HEK293 (cell line): ENCODE measurements around the gene CORO2B.

Experiments used
- FEZF1 ChIP-seq: fragments of 450-650 bp; formaldehyde crosslinking; IDR thresholded peaks from 2 replicates; pipeline ENCODE4 v1.5.1; 2016; ENCODE audit warnings: missing biosample characterization, missing genetic modification characterization
- GFI1B ChIP-seq: fragments of 450-650 bp; formaldehyde crosslinking; IDR thresholded peaks from 2 replicates; pipeline ENCODE4 v1.5.1; 2016; ENCODE audit warnings: missing biosample characterization, missing genetic modification characterization
- GLI2 ChIP-seq: fragments of 450-650 bp; formaldehyde crosslinking; IDR thresholded peaks from 2 replicates; pipeline ENCODE4; 2017; ENCODE audit warnings: missing biosample characterization, missing genetic modification characterization, low read depth, borderline replicate concordance
- HOXC10 ChIP-seq: sonication (generic); formaldehyde crosslinking; IDR thresholded peaks from 2 replicates; pipeline ENCODE4 v1.8.1; 2023; ENCODE audit warnings: mild to moderate bottlenecking, missing genetic modification reagents
- HOXD13 ChIP-seq: sonication (generic); formaldehyde crosslinking; IDR thresholded peaks from 2 replicates; pipeline ENCODE4 v1.8.0; 2022; ENCODE audit warnings: missing genetic modification reagents, borderline replicate concordance
- MZF1 ChIP-seq: fragments of 450-650 bp; formaldehyde crosslinking; IDR thresholded peaks from 2 replicates; pipeline ENCODE4 v1.5.1; 2017; ENCODE audit warnings: missing biosample characterization, missing genetic modification characterization, borderline replicate concordance
- OVOL3 ChIP-seq: fragments of 450-650 bp; formaldehyde crosslinking; IDR thresholded peaks from 2 replicates; pipeline ENCODE4 v1.5.1; 2016; ENCODE audit warnings: missing biosample characterization, missing genetic modification characterization
- SP2 ChIP-seq: fragments of 450-650 bp; formaldehyde crosslinking; IDR thresholded peaks from 2 replicates; pipeline ENCODE4 v1.5.1; 2016; ENCODE audit warnings: missing biosample characterization, missing genetic modification characterization
- ZBTB17 ChIP-seq: fragments of 450-650 bp; formaldehyde crosslinking; IDR thresholded peaks from 2 replicates; pipeline ENCODE4 v1.5.1; 2016; ENCODE audit warnings: missing biosample characterization, missing genetic modification characterization
- ZFHX2 ChIP-seq: fragments of 450-650 bp; formaldehyde crosslinking; conservative IDR thresholded peaks from 2 replicates; pipeline ENCODE4 v1.5.1; 2016; ENCODE audit warnings: missing biosample characterization, missing genetic modification characterization
- ZNF114 ChIP-seq: fragments of 450-650 bp; formaldehyde crosslinking; IDR thresholded peaks from 2 replicates; pipeline ENCODE4 v1.5.0; 2017; ENCODE audit warnings: missing biosample characterization, missing genetic modification characterization
- ZNF121 ChIP-seq: fragments of 450-650 bp; formaldehyde crosslinking; IDR thresholded peaks from 2 replicates; pipeline ENCODE4 v1.5.1; 2016; ENCODE audit warnings: missing biosample characterization, missing genetic modification characterization
- ZNF148 ChIP-seq: fragments of 450-650 bp; formaldehyde crosslinking; IDR thresholded peaks from 2 replicates; pipeline ENCODE4 v1.5.0; 2017; ENCODE audit warnings: missing biosample characterization, missing genetic modification characterization, borderline replicate concordance
- ZNF16 ChIP-seq: fragments of 450-650 bp; formaldehyde crosslinking; IDR thresholded peaks from 2 replicates; pipeline ENCODE4 v1.5.1; 2016; ENCODE audit warnings: low read depth, missing biosample characterization, missing genetic modification characterization
- ZNF174 ChIP-seq: fragments of 450-650 bp; formaldehyde crosslinking; IDR thresholded peaks from 2 replicates; pipeline ENCODE4 v1.5.0; 2017; ENCODE audit warnings: missing biosample characterization, mild to moderate bottlenecking, missing genetic modification characterization
- ZNF211 ChIP-seq: fragments of 450-650 bp; formaldehyde crosslinking; IDR thresholded peaks from 2 replicates; pipeline ENCODE4 v1.5.1; 2016; ENCODE audit warnings: low read depth, missing biosample characterization, missing genetic modification characterization
- ZNF221 ChIP-seq: fragments of 450-650 bp; formaldehyde crosslinking; IDR thresholded peaks from 2 replicates; pipeline ENCODE4 v1.5.1; 2017; ENCODE audit warnings: missing biosample characterization, missing genetic modification characterization, borderline replicate concordance
- ZNF239 ChIP-seq: fragments of 450-650 bp; formaldehyde crosslinking; IDR thresholded peaks from 2 replicates; pipeline ENCODE4 v1.5.1; 2016; ENCODE audit warnings: missing biosample characterization, missing genetic modification characterization
- ZNF280C ChIP-seq: fragments of 450-650 bp; formaldehyde crosslinking; IDR thresholded peaks from 2 replicates; pipeline ENCODE4 v1.5.1; 2016; ENCODE audit warnings: missing biosample characterization, missing genetic modification characterization
- ZNF311 ChIP-seq: fragments of 450-650 bp; formaldehyde crosslinking; IDR thresholded peaks from 2 replicates; pipeline ENCODE4 v1.5.1; 2017; ENCODE audit warnings: missing biosample characterization, missing genetic modification characterization, borderline replicate concordance
- ZNF341 ChIP-seq: fragments of 450-650 bp; formaldehyde crosslinking; IDR thresholded peaks from 2 replicates; pipeline ENCODE4; 2016; ENCODE audit warnings: low read depth, missing biosample characterization, missing genetic modification characterization
- ZNF391 ChIP-seq: fragments of 450-650 bp; formaldehyde crosslinking; IDR thresholded peaks from 2 replicates; pipeline ENCODE4 v1.5.1; 2016; ENCODE audit warnings: low read depth, missing biosample characterization, missing genetic modification characterization, borderline replicate concordance
- ZNF416 ChIP-seq: fragments of 450-650 bp; formaldehyde crosslinking; IDR thresholded peaks from 2 replicates; pipeline ENCODE4 v1.5.1; 2016; ENCODE audit warnings: missing biosample characterization, missing genetic modification characterization
- ZNF514 ChIP-seq: fragments of 450-650 bp; formaldehyde crosslinking; IDR thresholded peaks from 2 replicates; pipeline ENCODE4 v1.5.1; 2016; ENCODE audit warnings: missing biosample characterization, missing genetic modification characterization
- ZNF530 ChIP-seq: fragments of 450-650 bp; formaldehyde crosslinking; IDR thresholded peaks from 2 replicates; pipeline ENCODE4 v1.5.1; 2016; ENCODE audit warnings: low read depth, missing biosample characterization, missing genetic modification characterization
- ZNF76 ChIP-seq: fragments of 450-650 bp; formaldehyde crosslinking; IDR thresholded peaks from 2 replicates; pipeline ENCODE4; 2016; ENCODE audit warnings: low read depth, missing biosample characterization, missing genetic modification characterization, borderline replicate concordance
- ZNF785 ChIP-seq: fragments of 450-650 bp; formaldehyde crosslinking; IDR thresholded peaks from 2 replicates; pipeline ENCODE4 v1.5.1; 2016; ENCODE audit warnings: missing biosample characterization, missing genetic modification characterization
- ZNF791 ChIP-seq: fragments of 450-650 bp; formaldehyde crosslinking; IDR thresholded peaks from 2 replicates; pipeline ENCODE4 v1.5.1; 2016; ENCODE audit warnings: missing biosample characterization, missing genetic modification characterization
- ZNF830 ChIP-seq: fragments of 450-650 bp; IDR thresholded peaks from 2 replicates; pipeline ENCODE4 v1.5.0; 2018; ENCODE audit warnings: missing biosample characterization, missing genetic modification characterization, low read depth, mild to moderate bottlenecking, moderate library complexity
- ZNF837 ChIP-seq: fragments of 450-650 bp; formaldehyde crosslinking; IDR thresholded peaks from 2 replicates; pipeline ENCODE4 v1.5.1; 2016; ENCODE audit warnings: missing biosample characterization, missing genetic modification characterization
- TF ChIP-seq, protein P1 (sequence below): IDR thresholded peaks from 2 replicates; pipeline ENCODE4 v1.6.1; 2011; ENCODE audit warnings: mild to moderate bottlenecking, low read depth, low read length, borderline replicate concordance
- TF ChIP-seq, protein P2 (sequence below): fragments of 450-650 bp; formaldehyde crosslinking; IDR thresholded peaks from 2 replicates; pipeline ENCODE4; 2016; ENCODE audit warnings: missing biosample characterization, missing genetic modification characterization
- TF ChIP-seq, protein P3 (sequence below): fragments of 450-650 bp; formaldehyde crosslinking; IDR thresholded peaks from 2 replicates; pipeline ENCODE4 v1.5.1; 2016; ENCODE audit warnings: missing biosample characterization, missing genetic modification characterization

Gene CORO2B

DNA sequence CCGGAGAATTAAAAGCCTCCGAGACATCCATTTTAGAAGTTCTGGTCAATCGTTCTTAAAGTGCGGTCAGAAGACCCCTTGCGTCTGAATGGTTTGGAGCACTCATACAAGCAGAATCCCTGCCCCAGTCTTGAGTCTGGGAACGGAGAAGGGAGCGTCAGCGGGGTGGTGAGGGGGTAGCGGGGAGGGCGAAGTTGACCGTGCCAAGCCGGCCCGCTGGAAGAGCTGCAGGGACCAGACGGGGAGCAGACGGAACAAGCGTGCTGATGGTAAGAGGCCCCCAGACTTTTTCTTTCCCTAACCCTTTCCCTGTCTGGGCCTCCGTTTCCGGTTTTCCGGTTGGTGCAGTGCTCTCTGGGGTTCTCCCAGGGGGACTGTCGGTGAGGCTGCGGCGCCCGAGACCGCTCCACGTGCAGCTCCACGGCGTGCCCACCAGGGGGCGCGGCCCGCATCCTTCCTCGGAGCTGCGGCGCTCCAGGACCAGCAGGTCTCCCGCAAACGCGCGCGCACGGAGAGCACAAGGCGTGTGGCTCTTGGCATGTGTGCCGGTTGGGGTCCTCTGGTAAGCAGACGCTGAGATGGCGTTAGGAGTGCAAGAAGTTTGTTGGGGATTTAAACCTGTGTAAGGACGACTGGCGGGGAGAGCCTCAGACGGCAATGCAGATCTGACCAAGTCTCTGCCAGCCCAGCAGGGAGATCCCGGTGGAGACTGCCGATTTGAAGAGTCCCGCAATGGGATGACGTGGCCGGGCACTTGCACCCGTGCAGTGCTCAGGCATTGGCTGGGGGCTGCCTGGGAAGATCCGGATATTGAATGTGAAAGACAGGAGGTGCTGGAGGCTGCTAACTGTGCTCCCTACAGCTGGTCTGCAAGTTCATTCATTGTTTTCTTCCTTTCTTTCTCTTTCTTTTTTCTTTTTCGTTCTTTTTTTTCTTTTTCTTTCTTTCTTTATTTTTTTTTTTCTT lies 19.2 kb upstream of the CORO2B start (continued):
- TF ChIP-seq ZNF221 (tag by site-specific recombination) (no peak), ZNF114 (tag by site-specific recombination) (no peak), ZNF514 (tag by site-specific recombination) (no peak), HOXD13 (CRISPR knock-in tag) (no peak; the same call in 1 of the 2 replicates), ZNF391 (tag by site-specific recombination) (peak; percentile 61; the same call in 1 of the 2 replicates), ZFHX2 (tag by site-specific recombination) (no peak), GLI2 (tag by site-specific recombination) (no peak), ZNF76 (peak; percentile 76), ZNF121 (0 out of 2 replicates have a peak, but pooled peaks have one; percentile 62), FEZF1 (tag by site-specific recombination) (no peak), ZBTB17 (tag by site-specific recombination) (peak; percentile 100), ZNF785 (tag by site-specific recombination) (no peak), GFI1B (tag by site-specific recombination) (no peak), ZNF16 (tag by site-specific recombination) (no peak), ZNF791 (tag by site-specific recombination) (no peak), ZNF837 (tag by site-specific recombination) (no peak), ZNF174 (no peak), ZNF311 (tag by site-specific recombination) (no peak), MZF1 (tag by site-specific recombination) (0 out of 2 replicates have a peak, but pooled peaks have one; percentile 51), ZNF416 (tag by site-specific recombination) (no peak), ZNF341 (peak; percentile 61; the same call in 1 of the 2 replicates), ZNF239 (tag by site-specific recombination) (no peak), ZNF211 (tag by site-specific recombination) (no peak), ZNF280C (tag by site-specific recombination) (no peak), ZNF530 (tag by site-specific recombination) (no peak), ZNF148 (tag by site-specific recombination) (no peak), SP2 (tag by site-specific recombination) (peak; percentile 49), ZNF830 (tag by site-specific recombination) (no peak), HOXC10 (CRISPR knock-in tag) (no peak), OVOL3 (tag by site-specific recombination) (no peak)
- TF ChIP-seq, protein P1, sequence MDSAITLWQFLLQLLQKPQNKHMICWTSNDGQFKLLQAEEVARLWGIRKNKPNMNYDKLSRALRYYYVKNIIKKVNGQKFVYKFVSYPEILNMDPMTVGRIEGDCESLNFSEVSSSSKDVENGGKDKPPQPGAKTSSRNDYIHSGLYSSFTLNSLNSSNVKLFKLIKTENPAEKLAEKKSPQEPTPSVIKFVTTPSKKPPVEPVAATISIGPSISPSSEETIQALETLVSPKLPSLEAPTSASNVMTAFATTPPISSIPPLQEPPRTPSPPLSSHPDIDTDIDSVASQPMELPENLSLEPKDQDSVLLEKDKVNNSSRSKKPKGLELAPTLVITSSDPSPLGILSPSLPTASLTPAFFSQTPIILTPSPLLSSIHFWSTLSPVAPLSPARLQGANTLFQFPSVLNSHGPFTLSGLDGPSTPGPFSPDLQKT = no peak
- TF ChIP-seq, protein P2, sequence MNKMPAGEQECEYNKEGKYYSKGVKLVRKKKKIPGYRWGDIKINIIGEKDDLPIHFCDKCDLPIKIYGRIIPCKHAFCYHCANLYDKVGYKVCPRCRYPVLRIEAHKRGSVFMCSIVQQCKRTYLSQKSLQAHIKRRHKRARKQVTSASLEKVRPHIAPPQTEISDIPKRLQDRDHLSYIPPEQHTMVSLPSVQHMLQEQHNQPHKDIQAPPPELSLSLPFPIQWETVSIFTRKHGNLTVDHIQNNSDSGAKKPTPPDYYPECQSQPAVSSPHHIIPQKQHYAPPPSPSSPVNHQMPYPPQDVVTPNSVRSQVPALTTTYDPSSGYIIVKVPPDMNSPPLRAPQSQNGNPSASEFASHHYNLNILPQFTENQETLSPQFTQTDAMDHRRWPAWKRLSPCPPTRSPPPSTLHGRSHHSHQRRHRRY = no peak
- TF ChIP-seq, protein P3, sequence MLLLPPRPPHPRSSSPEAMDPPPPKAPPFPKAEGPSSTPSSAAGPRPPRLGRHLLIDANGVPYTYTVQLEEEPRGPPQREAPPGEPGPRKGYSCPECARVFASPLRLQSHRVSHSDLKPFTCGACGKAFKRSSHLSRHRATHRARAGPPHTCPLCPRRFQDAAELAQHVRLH = no peak
